Epithelial cell of esophagus (primary cell): ENCODE measurements around the gene CCDC183.
"Not testable (repeated sequence)": the region's sequence is repeated elsewhere in the genome, so short reads cannot be mapped to it uniquely, and the experiment has no call there.

ENCODE experiments used
- DNase-seq: peaks from one replicate; pipeline ENCODE4 v3.0.0; 2010; ENCODE audit warnings: low read depth
- H3K4me3 ChIP-seq: 2 replicates; pipeline ENCODE4 v1.5.1; 2011; ENCODE audit warnings: mild to moderate bottlenecking, low read length, control low read depth
- CTCF ChIP-seq: IDR thresholded peaks from 2 replicates; pipeline ENCODE4 v1.5.1; 2011; ENCODE audit warnings: low read depth, mild to moderate bottlenecking, low read length, control low read depth, inconsistent platforms; ENCODE audit not compliant: insufficient read depth; ENCODE audit errors: missing control alignments

CCDC183 gene

GRCh38 chr9:136786451-136786850, 9.7 kb upstream of the CCDC183 start:
- TF ChIP-seq CTCF: no peak
- H3K4me3 ChIP-seq: no peak overlapping the region
- DNase-seq: no peak

- not testable (repeated sequence) for DNase-seq
These were observed 9.2 kb upstream of the CCDC183 start for GRCh38 chr9:136786983-136787382.

GRCh38 chr9:136787690-136788400, 8.3 kb upstream of the CCDC183 start:
- H3K4me3 ChIP-seq: no peak overlapping the region
- TF ChIP-seq CTCF: peak; percentile 70
- peak; percentile 55 for DNase-seq

More at GRCh38 chr9:136786983-136787382, 9.2 kb upstream of the CCDC183 start:
- not testable (repeated sequence) for H3K4me3 ChIP-seq

GRCh38 chr9:136788644-136789522, 7.3 kb upstream of the CCDC183 start:
- DNase-seq, H3K4me3 ChIP-seq: not testable (repeated sequence)

GRCh38 chr9:136789523-136789937, 6.6 kb upstream of the CCDC183 start:
- no peak for DNase-seq
- no peak for TF ChIP-seq CTCF
- H3K4me3 ChIP-seq: no peak overlapping the region

GRCh38 chr9:136790640-136791515, 5.3 kb upstream of the CCDC183 start, which contains the start of gene TMEM141:
TMEM141 (plus strand) TSS chr9:136791344; CDS start chr9:136791371, 27 bp downstream.
- H3K4me3 ChIP-seq: peak within 1 kb of the TSS; percentile 86
- no peak for TF ChIP-seq CTCF
- peak; percentile 100 for DNase-seq

GRCh38 chr9:136791516-136792276, 4.4 kb upstream of the CCDC183 start:
- peak overlapping the region; percentile 86 for H3K4me3 ChIP-seq
- TF ChIP-seq CTCF: peak; percentile 94
- DNase-seq: peak; percentile 90
